HG03066 (cell line): ENCODE data around the gene ARAP1.
A peak's percentile ranks its signal among the peaks of the same experiment; 100 is the strongest.

ENCODE experiments used
- ATAC-seq: cut with Tn5 transposase; IDR thresholded peaks from one replicate; pipeline ENCODE4 v1.9.1; 2021; ENCODE audit warnings: low read depth; ENCODE audit not compliant: unreplicated experiment

ARAP1 gene

DNA sequence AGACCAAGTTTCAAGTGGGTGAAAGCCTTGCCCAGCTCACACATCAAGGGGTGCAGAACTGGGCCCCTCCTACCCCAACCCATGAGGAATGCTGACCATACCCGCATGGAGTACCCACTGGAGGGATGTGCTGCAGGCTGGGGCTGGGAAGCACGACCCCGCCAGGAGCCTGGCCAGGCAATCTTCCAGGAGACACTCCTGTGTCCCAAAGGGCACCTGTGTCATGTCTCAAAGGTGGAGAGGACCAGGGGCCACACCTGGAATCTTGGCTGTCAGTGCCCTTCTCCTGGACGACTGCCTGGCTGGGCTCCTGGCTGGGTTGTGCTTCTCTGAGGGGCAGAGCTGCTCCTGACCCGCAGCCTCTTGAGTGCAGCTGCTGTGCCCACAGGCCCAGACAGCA is 6.7 kb downstream of the ARAP1 start:
- ATAC-seq: no peak

GRCh38 chr11:72744474-72744873 is 7.7 kb downstream of the ARAP1 start:
- peak; percentile 2 for ATAC-seq

- ATAC-seq: peak; percentile 50
These were observed 8.6 kb downstream of the ARAP1 start for GRCh38 chr11:72743321-72744221.

DNA sequence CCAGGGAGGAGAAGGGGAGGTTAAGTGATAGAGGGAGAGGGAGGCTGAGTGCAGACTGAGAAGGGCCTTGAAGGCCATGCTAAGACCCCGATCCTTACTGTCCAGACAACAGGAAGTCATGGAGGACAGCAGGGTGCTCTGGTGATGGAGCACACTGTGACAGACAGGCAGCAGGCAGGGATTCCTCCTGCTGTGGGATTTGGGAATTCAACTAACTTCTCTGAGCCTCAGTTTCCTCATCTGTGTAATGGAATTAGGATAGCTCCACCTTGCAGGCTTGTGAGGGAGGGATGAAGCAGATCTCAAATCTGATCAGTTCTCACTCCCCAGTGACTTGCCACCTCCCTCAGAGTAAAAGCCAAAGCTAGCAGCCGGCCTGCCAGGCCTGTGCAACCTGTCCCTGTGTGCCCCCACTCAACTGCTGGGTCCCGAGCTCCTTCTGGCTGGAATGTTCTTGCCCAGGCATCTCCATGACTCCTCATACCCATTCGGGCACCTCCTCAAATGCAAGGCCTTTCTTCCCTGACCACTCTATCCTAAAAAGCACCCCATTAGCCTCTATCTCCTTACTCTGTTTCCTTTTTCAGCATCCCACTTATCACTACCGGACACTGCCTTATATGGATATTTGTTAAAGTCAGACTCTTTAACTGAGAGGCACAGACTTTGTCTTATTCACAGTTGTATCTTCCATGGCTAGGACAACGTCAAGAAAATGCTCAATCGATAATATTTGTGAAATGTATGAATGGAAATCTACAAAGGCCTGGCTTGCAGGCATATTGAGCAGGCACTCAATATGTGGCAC is 9.5 kb downstream of the ARAP1 start:
- ATAC-seq: no peak

DNA sequence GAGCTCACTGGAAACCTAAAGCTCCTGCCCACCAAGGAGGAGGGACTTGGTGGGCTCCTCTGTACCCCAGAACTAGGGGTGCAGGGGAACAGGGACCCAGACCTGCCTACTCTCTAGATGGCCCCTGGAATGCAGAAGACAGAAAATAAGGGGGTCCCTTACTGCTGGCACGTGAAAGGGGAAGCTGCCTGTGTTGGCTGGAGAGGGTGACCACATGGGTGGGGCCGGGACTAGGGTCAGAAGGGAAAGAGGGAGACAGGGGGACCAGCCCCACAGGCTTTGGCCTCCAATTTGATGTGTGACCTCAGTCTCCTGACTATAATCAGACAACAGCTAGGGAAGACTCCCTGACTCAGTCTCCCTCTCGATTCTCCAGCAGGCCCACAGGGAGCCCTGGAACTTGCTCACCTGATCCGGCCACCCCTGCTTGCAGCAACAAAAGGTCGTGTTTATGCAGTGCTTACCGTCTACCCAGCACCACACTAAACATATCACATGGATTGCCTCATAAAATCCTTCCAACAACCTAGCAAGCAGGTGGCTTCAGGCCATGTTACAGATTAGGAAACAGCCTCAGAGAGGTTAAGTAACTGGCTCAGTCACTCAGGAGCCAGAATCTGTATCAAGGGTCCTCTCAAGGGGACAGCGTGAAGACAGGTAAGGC is 10.2 kb downstream of the ARAP1 start:
- no peak for ATAC-seq

DNA sequence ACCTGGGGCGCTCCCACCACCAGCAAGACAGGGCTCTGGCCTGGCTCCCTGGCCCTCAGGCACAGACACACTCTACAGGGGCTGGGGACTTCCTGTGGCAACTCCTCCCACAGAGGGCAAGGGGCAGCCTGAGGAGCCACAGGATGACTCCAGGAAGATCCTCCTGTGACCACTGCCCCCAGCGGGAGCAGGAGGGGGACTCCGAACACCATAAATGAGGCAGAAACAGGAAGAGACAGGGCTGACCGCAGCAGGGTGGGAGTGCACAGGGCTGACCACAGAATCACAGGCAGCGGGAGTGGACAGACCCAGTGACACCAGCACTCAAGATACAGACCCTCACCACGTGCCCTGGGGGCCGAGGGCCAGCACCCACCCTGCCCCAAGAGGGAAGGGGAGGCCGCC is 10.8 kb downstream of the ARAP1 start:
- ATAC-seq: no peak

DNA sequence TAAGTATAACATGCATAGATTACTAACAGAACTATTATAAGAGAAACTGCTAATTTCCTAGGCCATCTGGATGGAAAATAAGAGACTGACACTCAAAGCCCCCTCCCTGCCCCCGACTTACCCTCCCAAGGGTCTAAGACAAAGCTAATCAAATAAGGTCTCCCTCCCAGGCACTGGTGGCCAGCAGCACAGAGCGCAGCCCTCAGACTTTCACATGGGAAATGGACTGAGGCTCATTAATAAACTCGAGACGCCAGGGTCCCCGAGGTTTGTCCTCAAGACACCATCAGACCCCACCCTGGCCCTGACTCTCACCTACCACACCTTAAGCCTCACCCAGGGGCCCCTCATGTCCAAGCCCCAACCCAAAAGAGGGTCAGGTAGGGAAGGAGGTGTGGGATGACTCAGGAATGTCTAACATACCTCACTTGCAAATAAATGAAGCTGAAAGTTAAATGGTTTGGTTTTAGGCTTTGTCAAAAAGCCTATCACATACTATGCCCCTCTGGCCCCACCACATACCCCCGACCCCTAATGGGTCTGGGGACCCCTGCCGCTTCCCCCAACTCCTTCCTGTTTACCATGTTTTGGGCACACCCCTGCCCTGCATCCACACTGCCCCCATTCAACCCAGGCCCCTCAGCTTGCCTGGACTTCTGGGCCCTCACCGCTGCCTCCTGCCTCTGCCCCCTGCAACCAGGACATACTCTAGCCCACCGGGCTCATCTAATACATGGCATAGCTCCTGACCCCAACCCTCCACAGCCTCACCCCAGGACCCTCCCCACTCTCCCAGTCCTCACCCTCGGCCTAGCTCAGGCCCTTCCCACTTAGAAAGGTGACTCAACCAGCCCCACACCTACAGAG is 11.4 kb downstream of the ARAP1 start:
- no peak for ATAC-seq

DNA sequence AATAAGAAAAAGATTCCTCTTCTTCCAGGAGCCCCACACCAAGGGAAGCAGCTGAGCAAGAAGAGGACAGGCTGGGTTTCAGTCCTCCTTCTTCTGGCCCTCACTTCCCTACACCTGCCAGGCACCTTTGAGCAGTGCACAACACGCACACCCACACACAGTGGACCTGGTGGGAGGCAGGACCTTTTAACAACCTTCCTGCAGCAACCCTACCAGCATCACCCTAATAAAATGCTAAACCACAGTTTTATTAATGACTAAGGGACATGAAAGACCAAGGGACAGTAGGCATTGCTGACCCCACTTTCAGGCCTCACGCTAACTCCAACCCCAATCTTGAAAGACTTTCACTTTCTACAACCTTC is 12.2 kb downstream of the ARAP1 start:
- ATAC-seq: no peak

DNA sequence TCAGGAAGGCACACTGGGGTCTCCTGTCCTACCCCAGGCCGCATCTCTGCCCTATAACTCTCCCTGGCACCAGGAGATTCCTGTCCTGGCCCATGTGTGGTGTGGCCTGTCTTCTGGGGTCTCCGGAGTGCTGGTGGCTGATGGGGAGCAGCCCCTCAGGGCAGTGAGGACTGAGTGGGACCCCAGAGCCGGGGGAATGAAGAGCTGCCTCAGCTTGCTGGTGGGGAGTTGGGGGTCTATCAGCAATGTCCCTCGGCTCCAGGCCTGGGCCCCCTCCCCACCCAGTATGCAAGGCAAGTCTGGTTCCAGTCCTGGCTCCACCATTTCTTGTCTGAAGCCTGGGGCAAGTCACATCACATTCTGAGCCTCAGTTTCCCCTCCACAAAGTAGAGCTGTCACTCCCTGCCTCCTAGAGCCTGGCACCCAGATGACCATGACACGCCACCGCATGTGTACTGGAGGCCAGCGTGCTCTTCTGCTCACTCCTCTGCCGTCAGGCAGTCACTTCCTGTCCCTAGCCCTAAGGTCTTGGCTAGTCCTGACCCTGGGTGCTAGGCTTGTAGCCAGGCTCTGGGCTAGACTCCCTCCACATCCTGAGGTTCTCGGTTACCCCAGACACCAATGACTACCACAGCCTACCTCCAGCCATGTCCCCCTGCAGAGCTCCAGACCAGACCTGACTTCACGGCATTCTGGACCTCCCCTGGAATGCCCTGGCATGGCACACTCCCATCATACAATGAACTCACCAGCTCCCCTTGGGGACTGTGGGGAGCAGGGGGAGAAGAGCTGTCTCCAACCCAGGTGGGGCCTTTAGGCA is 12.8 kb downstream of the ARAP1 start:
- no peak for ATAC-seq

DNA sequence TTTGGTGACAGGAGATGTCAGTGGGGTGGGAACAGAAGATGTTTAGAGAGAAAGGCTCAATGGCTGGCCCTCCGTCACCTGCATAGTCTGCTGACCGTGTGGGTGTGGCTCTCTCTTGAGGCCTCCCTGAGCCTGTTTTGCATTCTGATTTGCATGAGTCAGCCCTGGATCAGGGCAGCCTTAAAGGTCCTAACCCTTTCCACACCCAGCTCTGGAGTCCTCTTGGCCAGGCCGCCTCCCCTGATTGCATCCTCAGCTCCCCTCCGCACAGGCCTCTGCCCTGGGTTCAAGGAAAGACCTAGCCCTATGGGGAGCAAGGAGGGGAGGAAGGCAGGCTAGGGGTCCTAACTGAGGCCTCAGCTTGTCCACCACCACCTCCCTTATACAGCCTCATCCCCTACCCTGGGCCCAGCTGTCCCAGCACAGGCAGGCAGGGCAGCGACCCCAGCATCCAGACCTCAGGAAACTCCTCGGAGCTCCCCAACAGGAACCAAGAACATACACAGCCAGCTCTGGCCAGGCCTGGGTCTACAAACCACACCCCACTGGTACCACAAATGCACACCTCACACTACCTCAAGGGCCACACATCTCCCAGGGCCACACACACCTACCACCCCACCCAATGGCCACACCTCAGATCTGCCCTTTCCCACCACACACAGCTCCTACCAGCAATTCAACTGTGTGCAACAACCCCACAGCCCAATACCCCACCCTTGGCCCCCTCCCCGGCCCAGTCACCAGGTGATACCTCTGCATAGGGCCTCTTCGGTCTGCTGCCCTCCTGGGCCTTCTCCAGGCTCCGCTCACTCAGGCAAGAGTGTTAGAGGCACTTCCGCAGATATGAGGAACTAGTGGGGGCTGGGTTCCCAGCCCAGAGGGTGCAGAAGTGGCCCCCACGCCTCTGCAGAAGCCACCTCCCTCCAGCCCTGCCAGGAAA is 13.7 kb downstream of the ARAP1 start:
- peak; percentile 47 for ATAC-seq

GRCh38 chr11:72737336-72737735 is 14.9 kb downstream of the ARAP1 start:
- ATAC-seq: no peak

GRCh38 chr11:72736452-72737069 is 15.6 kb downstream of the ARAP1 start:
- no peak for ATAC-seq

GRCh38 chr11:72735495-72736027 is 16.6 kb downstream of the ARAP1 start:
- no peak for ATAC-seq

DNA sequence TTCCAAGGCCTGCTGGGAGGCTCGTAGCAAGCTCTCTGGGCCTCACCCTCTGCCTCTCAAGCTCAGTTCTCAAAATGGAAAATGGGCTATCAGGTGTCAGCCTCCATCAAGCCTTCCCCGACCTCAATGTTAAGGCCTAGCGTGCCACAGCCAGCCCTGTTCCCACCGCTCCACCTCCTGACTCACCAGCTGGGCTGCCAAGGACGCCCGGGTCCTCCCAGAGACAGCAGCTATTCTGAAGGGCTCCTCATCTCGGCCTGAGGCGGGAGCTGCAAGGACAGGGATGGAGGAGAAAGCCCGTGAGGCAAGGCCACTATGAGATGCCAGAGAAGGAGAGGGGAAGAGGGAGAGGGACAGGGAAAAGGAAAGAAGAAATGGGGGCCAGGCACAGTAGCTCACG is 19.9 kb downstream of the ARAP1 start:
- no peak for ATAC-seq

- ATAC-seq: no peak
These were observed 21.5 kb downstream of the ARAP1 start for GRCh38 chr11:72730737-72731136.

DNA sequence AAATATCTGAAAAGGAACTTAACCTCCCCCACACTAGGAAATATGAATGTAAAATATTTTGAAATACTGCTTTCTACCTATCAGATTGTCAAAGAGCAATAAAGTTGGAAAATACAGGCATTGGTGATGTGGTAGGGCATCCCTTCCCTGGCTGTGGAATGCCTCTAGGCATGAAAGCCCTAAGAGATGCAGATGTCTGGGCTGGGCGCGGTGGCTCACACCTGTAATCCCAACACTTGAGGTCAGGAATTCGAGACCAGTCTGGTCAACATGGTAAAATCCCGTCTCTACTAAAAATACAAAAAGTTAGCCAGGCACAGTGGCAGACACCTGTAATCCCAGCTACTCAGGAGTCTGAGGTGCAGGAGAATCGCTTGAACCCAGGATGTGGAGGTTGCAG is 22.0 kb downstream of the ARAP1 start:
- ATAC-seq: no peak

- no peak for ATAC-seq
These were observed 24.7 kb downstream of the ARAP1 start for GRCh38 chr11:72727521-72727920.
